ENCODE data around the gene JCHAIN. TPM values are rescaled to one million over a fixed set of nuclear protein-coding genes. Genes with fewer than 3 reads are reported as not detected.
A peak's percentile ranks its signal among the peaks of the same experiment; 100 is the strongest.

Gene JCHAIN
- total and polyA plus RNA-seq, 9 of the 15 experiments (the other 6 are each of a cell fraction or from before 2014, with no cell fraction given), result 0.04 to 0.68 (median 0.26) TPM; not detected in 5

- ChIA-PET POLR2A (interaction anchor here (0.7 to 2.8 kb wide), 6 partner anchors 9 to 570 kb away, joined by 3 to 17 read pairs (median 4); partner anchors contain the start of gene UTP3), CTCF (ENCODE audit: low intra/inter-chr PET ratio) (no interaction called here)
- peaks cover 8 to 27% of the 10 kb centered on the region in 2 experiments for H3K4me1 ChIP-seq (replicated peaks in 1 of 2; ENCODE audit: control insufficient read depth in 2 of 2, insufficient read depth in 2 of 2, low read length in 2 of 2)
- H3K9me1 ChIP-seq (ENCODE audit: control insufficient read depth, insufficient read depth, low read length), result no peaks in the 10 kb centered on the region
- WGBS (ENCODE audit: insufficient coverage, low coverage, missing lambda C conversion rate), result 10% methylated on average over 7 of the region's 7 CpGs
- in situ Hi-C loops (cut with MboI), result no loop called here
- BruUV-seq (replicated peaks), result no TSS peak
- peak; percentile 76; the same call in 1 of the 2 replicates for TF ChIP-seq ZNF766 (CRISPR knock-in tag; conservative IDR thresholded peaks at IDR 0.05)
- peak; percentile 55 for TF ChIP-seq RBFOX2 (IDR thresholded peaks at IDR 0.05; ENCODE audit: low read depth, low read length)
- no peak for TF ChIP-seq WHSC1 (IDR thresholded peaks at IDR 0.05; ENCODE audit: low read length)
- TF ChIP-seq MTA3 (IDR thresholded peaks at IDR 0.05; ENCODE audit: borderline replicate concordance), result 0 out of 2 replicates have a peak, but pooled peaks have one; percentile 32
- TF ChIP-seq BRD4 (IDR thresholded peaks at IDR 0.05), result 0 out of 2 replicates have a peak, but pooled peaks have one; percentile 5
- 0 out of 2 replicates have a peak, but pooled peaks have one; percentile 35 for TF ChIP-seq ZBTB17 (CRISPR knock-in tag; IDR thresholded peaks at IDR 0.05)
- peak; percentile 24; the same call in 1 of the 2 replicates for TF ChIP-seq IRF9 (tag; IDR thresholded peaks at IDR 0.05)
- TF ChIP-seq ZKSCAN8 (CRISPR knock-in tag; IDR thresholded peaks at IDR 0.05), result 0 out of 2 replicates have a peak, but pooled peaks have one; percentile 18
- 0 out of 2 replicates have a peak, but pooled peaks have one; percentile 9 for TF ChIP-seq GMEB1 (CRISPR knock-in tag; IDR thresholded peaks at IDR 0.05)
- 0 out of 2 replicates have a peak, but pooled peaks have one; percentile 7 for TF ChIP-seq GTF2E2 (tag; IDR thresholded peaks at IDR 0.05)
- TF ChIP-seq ZEB2 (IDR thresholded peaks at IDR 0.05), result peak; percentile 24; the same call in 1 of the 2 replicates
- TF ChIP-seq HMG20B (CRISPR knock-in tag; IDR thresholded peaks at IDR 0.05), result no peak
- TF ChIP-seq ZNF77 (CRISPR knock-in tag; IDR thresholded peaks at IDR 0.05), result no peak
- 0 out of 2 replicates have a peak, but pooled peaks have one; percentile 36 for TF ChIP-seq ZNF165 (CRISPR knock-in tag; IDR thresholded peaks at IDR 0.05; ENCODE audit: borderline replicate concordance)
- peak; percentile 25; the same call in 1 of the 2 replicates for TF ChIP-seq NFRKB (IDR thresholded peaks at IDR 0.05; ENCODE audit: low read depth)
- TF ChIP-seq NFXL1 (CRISPR knock-in tag; IDR thresholded peaks at IDR 0.05), result no peak; the same call in 1 of the 2 replicates
- TF ChIP-seq POLR2G (IDR thresholded peaks at IDR 0.05; ENCODE audit: low read depth, low read length), result peak; percentile 38; the same call in 1 of the 2 replicates
- TF ChIP-seq ARNT (IDR thresholded peaks at IDR 0.05), result 0 out of 4 replicates have a peak, but pooled peaks of 1 of the 2 experiments have one; percentile 19
- no peak overlapping the region for H3K4me3 ChIP-seq
- FAIRE-seq, result no peak
- H3K79me2 ChIP-seq (ENCODE audit: control insufficient read depth, insufficient read depth, low read length), result peaks cover 29% of the 10 kb centered on the region
- no peaks in the 10 kb centered on the region for H3K27me3 ChIP-seq (ENCODE audit: control insufficient read depth in 2 of 2, insufficient read depth in 2 of 2, low read length in 2 of 2)
- no peaks in the 10 kb centered on the region for H3K9me3 ChIP-seq (replicated peaks; ENCODE audit: control insufficient read depth, insufficient read depth, low read depth, low read length)
- no peak for DNase-seq (ENCODE audit: extremely low read depth in 1 of 4, low spot score in 3 of 4)
- peak overlapping the region; percentile 56; the same call in 2 of the 3 replicates for H3K27ac ChIP-seq (ENCODE audit: extremely low read depth, low read depth, low read length)
- peak overlapping the region; percentile 35 for H2AFZ ChIP-seq (ENCODE audit: low read depth, low read length)
- H4K20me1 ChIP-seq (replicated peaks; ENCODE audit: control insufficient read depth, insufficient read depth, low read length), result no peaks in the 10 kb centered on the region
- H3K36me3 ChIP-seq (ENCODE audit: control insufficient read depth, insufficient read depth, low read length), result no peaks in the 10 kb centered on the region
- H3K9ac ChIP-seq (ENCODE audit: insufficient read depth in 1 of 2, low read depth in 2 of 2, low read length in 2 of 2), result peak overlapping the region; percentile 24 to 61; a peak in 3 of 4 replicates
- peak overlapping the region; percentile 35 for H3K4me2 ChIP-seq (ENCODE audit: insufficient read depth, low read length)
- ATAC-seq, result peak; percentile 62
- intact Hi-C loops (cut with micrococcal nuclease), result no loop called here
These were observed 47.3 kb upstream of the JCHAIN start for GRCh38 chr4:70713453-70714078.
